22Rv1 (cell line): ENCODE measurements around the gene UACA.

ENCODE experiments used
- CTCF ChIP-seq: fragments of 450-650 bp; IDR thresholded peaks from 2 replicates; pipeline ENCODE4 v1.5.1; 2017; ENCODE audit warnings: mild to moderate bottlenecking
- ZFX ChIP-seq: fragments of 450-650 bp; IDR thresholded peaks from 2 replicates; pipeline ENCODE4 v1.6.1; 2017; ENCODE audit warnings: antibody characterized with exemption, borderline replicate concordance

GRCh38 chr15:70625438-70625837 is 137.9 kb downstream of the UACA start:
- TF ChIP-seq CTCF (no peak), ZFX (no peak)
